Duodenal mucosa (tissue), 2 donors: ENCODE data around the gene MATN1.

ENCODE experiments used
- H3K27ac ChIP-seq: one replicate; pipeline ENCODE4 v1.7.0; 2013; ENCODE audit warnings: low read depth, low read length
- H3K27me3 ChIP-seq, 2 donors: one replicate each; pipeline ENCODE4 v1.7.0; 2013; ENCODE audit warnings: low read length in 2 of 2, control low read depth in 1 of 2; ENCODE audit not compliant: insufficient read depth in 2 of 2, control insufficient read depth in 1 of 2
- H3K36me3 ChIP-seq, 2 donors: one replicate each; pipeline ENCODE4 v1.7.0; 2013; ENCODE audit warnings: low read length in 2 of 2, control low read depth in 1 of 2; ENCODE audit not compliant: insufficient read depth in 2 of 2, control insufficient read depth in 1 of 2
- H3K4me1 ChIP-seq, 2 donors: one replicate each; pipeline ENCODE4 v1.7.0; 2013; ENCODE audit warnings: low read length in 2 of 2, control low read depth in 1 of 2; ENCODE audit not compliant: insufficient read depth in 2 of 2, control insufficient read depth in 1 of 2
- H3K4me3 ChIP-seq, 2 donors: one replicate each; pipeline ENCODE4 v1.7.0; 2013; ENCODE audit warnings: low read length in 2 of 2, low read depth in 1 of 2
- H3K9ac ChIP-seq, 2 donors: one replicate each; pipeline ENCODE4 v1.7.0; 2013; ENCODE audit warnings: low read length in 2 of 2, low read depth in 1 of 2
- H3K9me3 ChIP-seq, 2 donors: one replicate each; pipeline ENCODE4 v1.7.0; 2013; ENCODE audit warnings: low read length in 2 of 2, control low read depth in 1 of 2; ENCODE audit not compliant: control insufficient read depth in 1 of 2

Gene MATN1

DNA sequence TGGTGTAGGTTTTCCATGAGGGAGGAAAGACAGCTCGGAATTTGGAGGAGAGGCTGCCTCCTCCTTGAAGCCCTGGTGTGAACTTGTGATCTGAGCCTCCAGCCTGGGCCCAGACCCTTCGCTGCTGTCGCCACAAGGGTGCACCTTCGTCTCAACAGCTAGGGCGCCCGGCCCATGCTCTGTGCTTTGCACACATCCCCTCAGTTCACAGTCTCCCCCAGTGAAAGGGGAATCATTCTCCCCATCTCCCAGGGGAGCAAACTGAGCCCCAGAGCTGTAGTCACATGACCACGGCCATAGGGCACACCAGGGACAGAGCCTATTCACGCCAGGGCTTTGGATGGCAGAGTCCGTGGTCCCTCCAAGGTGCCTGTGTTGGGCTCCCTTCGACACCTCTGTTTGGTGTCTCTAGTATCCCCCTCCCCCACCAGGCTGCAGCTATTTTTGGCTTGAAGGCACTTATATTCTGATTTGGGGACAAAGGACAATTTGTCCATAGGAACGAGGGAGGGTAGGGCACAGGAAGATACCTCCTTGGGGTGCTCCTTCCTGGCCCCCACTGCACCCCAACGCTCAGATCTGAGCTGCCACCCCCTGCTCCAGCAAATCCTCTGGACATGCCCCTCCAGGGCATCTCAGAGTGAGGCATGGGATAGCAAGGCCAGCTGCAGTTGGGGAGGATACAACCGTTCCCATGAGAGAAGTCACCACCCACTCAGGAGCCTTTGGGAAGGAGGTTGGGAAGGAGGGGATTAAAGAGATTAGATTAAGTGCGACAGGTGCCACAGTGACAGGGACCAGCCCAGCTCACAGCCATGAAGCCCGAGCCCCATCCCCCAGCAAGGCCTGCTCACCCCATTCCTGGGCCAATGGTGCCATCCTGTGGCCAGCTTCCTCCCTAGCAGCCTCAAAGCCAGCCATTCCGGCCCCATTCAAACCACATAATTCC is 15.7 kb downstream of the MATN1 start:
- no peak overlapping the region for H3K9ac ChIP-seq
- H3K4me3 ChIP-seq, result no peak overlapping the region
- H3K9me3 ChIP-seq, result no peaks in the 10 kb centered on the region
- no peaks in the 10 kb centered on the region for H3K36me3 ChIP-seq
- no peaks in the 10 kb centered on the region for H3K4me1 ChIP-seq
- no peak overlapping the region for H3K27ac ChIP-seq
- H3K27me3 ChIP-seq, result peaks cover 5 to 13% of the 10 kb centered on the region in 2 donors

DNA sequence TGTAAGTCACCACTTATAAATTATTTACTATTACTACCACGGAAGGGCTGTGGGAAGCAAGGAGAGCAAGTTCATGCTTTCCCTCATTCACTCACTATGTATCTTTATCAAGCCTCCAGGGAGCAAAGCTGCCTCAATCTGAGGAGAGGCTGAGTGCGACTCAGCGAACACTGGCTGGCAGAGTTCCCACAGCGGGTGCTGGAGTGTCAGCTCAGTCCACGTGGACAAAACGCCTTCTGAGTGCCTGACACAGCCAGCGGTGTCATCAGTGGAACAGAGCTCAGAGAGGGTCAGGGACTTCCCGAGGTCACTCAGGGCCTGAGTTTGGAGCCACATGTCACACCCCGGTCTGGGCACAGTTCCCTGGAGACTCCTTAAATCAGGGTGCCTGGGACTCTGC is 16.9 kb downstream of the MATN1 start:
- no peaks in the 10 kb centered on the region for H3K9me3 ChIP-seq
- peaks cover 5 to 9% of the 10 kb centered on the region in 2 donors for H3K27me3 ChIP-seq
- no peaks in the 10 kb centered on the region for H3K4me1 ChIP-seq
- H3K36me3 ChIP-seq, result no peaks in the 10 kb centered on the region
- no peak overlapping the region for H3K4me3 ChIP-seq
- no peak overlapping the region for H3K27ac ChIP-seq
- no peak overlapping the region for H3K9ac ChIP-seq

DNA sequence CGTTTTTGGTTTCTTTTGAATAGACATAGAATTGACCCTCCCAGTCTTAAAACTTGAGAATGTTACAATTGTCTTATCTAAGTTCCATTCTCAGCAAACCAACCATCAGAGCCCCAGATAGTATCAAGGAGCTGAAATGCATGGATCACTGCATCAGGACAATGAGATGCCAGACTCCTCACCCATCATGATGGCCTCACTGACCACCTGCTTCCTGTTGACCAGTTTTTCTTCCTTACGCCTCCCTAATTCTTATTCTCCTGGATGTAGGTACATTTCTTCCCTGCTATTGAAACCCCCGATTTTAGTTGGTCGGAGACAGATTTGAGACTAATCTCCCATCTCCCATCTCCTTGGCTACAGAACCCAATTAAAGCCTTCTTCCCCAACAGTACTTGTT is 17.7 kb downstream of the MATN1 start:
- no peaks in the 10 kb centered on the region for H3K9me3 ChIP-seq
- H3K4me3 ChIP-seq, result no peak overlapping the region
- H3K4me1 ChIP-seq, result no peaks in the 10 kb centered on the region
- no peak overlapping the region for H3K27ac ChIP-seq
- no peaks in the 10 kb centered on the region for H3K36me3 ChIP-seq
- H3K9ac ChIP-seq, result no peak overlapping the region
- H3K27me3 ChIP-seq, result peaks cover 5 to 9% of the 10 kb centered on the region in 2 donors

- Histone ChIP-seq H3K4me3 (no peak overlapping the region), H3K27me3 (peaks cover 5 to 9% of the 10 kb centered on the region in 2 donors), H3K36me3 (no peaks in the 10 kb centered on the region), H3K9ac (no peak overlapping the region), H3K4me1 (no peaks in the 10 kb centered on the region), H3K27ac (no peak overlapping the region), H3K9me3 (no peaks in the 10 kb centered on the region)
These were observed 18.4 kb downstream of the MATN1 start for GRCh38 chr1:30704765-30705509.

DNA sequence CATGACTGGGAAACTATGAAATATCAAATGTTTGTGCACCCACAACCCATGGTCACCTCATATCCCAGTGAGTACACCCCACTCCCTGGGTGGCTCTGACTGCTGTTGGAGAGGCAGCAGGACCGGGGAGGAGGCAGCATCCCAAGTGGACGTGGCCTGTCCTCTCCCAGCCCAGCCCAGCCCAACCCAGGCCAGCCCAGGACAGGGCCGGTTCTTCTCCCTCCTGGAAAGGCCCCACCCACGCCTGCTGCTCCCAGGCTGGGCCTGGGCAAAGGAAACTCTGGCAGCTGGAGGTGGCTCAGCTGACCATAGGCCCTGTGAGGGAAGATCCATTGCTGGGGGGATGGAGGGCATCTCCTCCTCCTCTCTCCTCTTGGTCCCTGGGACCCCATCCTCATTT is 19.1 kb downstream of the MATN1 start:
- Histone ChIP-seq H3K9ac (no peak overlapping the region), H3K27ac (no peak overlapping the region), H3K4me1 (no peaks in the 10 kb centered on the region), H3K27me3 (peaks cover 4 to 9% of the 10 kb centered on the region in 2 donors), H3K9me3 (no peaks in the 10 kb centered on the region), H3K4me3 (no peak overlapping the region), H3K36me3 (no peaks in the 10 kb centered on the region)

DNA sequence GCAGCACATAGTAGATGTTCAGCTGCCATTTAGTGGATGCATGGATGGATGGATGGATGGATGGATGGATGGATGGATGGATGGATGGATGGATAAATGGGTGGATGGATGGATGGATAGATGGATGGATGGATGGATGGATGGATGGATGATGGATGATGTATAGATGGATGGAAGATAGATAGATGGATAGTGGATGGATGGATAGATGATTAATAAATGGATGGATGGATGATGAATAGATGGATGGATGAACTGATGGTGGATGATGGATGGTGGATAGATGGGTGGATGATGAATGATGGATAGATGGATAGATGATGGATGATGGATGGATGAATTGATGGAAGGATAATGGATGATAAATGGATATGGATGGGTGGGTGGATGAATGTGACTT is 20.6 kb downstream of the MATN1 start:
- H3K27me3 ChIP-seq, result peaks cover 0 to 9% of the 10 kb centered on the region in 2 donors
- no peak overlapping the region for H3K9ac ChIP-seq
- H3K36me3 ChIP-seq, result no peaks in the 10 kb centered on the region
- no peak overlapping the region for H3K4me3 ChIP-seq
- H3K9me3 ChIP-seq, result no peaks in the 10 kb centered on the region
- no peaks in the 10 kb centered on the region for H3K4me1 ChIP-seq
- no peak overlapping the region for H3K27ac ChIP-seq

DNA sequence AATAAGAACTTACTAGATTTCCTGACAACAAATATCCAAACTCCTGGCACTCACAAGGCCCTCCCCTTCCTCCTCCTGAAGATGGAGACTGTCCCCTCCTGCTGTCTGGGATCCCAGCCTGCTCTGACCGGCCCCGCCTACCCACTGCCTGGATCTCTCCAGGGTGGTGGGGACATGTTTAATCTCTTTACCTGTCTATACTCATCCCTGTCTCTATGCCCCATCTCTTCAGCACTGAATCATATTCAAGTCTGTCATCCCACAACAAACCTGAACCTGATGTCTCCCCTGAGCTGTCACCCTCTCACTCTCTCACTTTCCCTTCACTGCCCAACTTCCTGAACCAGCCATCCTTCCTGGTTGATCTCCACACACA is 22.1 kb downstream of the MATN1 start:
- no peaks in the 10 kb centered on the region for H3K36me3 ChIP-seq
- H3K9me3 ChIP-seq, result no peaks in the 10 kb centered on the region
- H3K4me1 ChIP-seq, result no peaks in the 10 kb centered on the region
- no peak overlapping the region for H3K27ac ChIP-seq
- peaks cover 0 to 6% of the 10 kb centered on the region in 2 donors for H3K27me3 ChIP-seq
- no peak overlapping the region for H3K4me3 ChIP-seq
- no peak overlapping the region for H3K9ac ChIP-seq

DNA sequence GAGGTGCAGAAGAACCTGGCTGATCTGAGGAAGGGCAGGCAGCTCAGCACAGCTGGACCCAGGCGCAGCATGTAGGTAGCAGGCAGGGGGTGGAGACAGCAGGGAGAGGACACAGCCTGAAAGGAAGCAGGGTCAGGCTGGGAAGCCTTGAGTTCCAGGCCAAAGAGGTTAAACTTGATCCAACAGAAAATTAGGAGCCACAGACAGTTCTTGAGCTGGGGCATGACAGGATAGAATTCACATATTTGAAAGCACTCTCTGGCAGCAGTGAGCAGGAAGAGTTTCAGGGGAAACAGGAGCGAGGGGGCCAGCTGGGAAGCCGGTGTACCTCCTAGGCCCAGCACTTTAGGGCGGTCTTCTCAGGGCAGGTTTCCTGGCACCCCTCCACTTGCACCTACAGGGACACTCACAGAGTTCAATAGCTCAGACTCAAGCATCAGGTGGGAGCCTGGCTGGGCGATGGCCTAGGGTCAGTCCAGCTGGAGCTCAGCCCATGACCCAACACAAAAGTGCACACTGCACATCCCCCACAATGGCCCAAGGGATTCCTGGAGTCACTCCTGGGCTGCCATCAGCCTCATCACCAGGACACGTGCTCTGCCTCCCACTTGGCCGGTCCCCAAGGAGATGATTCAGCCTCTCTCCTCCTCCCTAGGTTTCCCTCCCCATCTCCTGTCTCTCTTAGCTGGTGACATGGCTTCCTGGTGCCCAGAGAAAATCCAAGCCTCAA is 22.7 kb downstream of the MATN1 start:
- no peaks in the 10 kb centered on the region for H3K9me3 ChIP-seq
- no peak overlapping the region for H3K4me3 ChIP-seq
- H3K27ac ChIP-seq, result no peak overlapping the region
- H3K9ac ChIP-seq, result no peak overlapping the region
- no peaks in the 10 kb centered on the region for H3K4me1 ChIP-seq
- peaks cover 0 to 6% of the 10 kb centered on the region in 2 donors for H3K27me3 ChIP-seq
- no peaks in the 10 kb centered on the region for H3K36me3 ChIP-seq

DNA sequence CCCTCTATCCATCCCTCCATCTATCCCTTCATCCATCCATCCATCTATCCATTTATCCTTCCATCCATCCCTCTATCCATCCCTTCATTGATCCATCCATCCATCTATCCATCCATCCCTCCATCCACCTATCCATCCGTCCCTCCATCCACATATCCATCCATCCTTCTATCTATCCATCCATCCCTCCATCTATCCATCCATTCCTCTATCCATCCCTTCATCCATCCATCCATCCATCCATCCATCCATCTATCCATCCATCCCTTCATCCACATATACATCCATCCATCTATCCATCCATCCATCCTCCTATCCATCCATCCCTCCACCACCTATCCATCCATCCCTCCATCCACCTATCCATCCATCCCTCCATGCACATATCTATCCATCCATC is 23.6 kb downstream of the MATN1 start:
- Histone ChIP-seq H3K27me3 (no peaks in the 10 kb centered on the region), H3K36me3 (no peaks in the 10 kb centered on the region), H3K9me3 (no peaks in the 10 kb centered on the region), H3K4me1 (no peaks in the 10 kb centered on the region), H3K27ac (no peak overlapping the region), H3K4me3 (no peak overlapping the region), H3K9ac (no peak overlapping the region)
